HCT116 (cell line): ENCODE results near the gene PEAK1. TPM values are rescaled to one million over a fixed set of nuclear protein-coding genes. Genes with fewer than 3 reads are reported as not detected.

ENCODE experiments used
- ATAC-seq: fragments of 200-7000 bp; cut with Tn5 transposase; 2 replicates; pipeline ENCODE4 v1.9.1; 2020; ENCODE audit warnings: mild to moderate bottlenecking, moderate library complexity
- BruUV-seq: library from RNA; stranded (reverse); fragments of 400-500 nt; replicated peaks from 2 replicates; lab custom pipeline; 2021; lab: Mats Ljungman, UMichigan
- CTCF ChIA-PET: fragments of 300-600 bp; sonication (Branson Sonifier 250); formaldehyde crosslinking; loops from one replicate; lab custom pipeline; 2021; ENCODE audit warnings: antibody characterized with exemption; lab: Charles Lee
- POLR2A ChIA-PET: fragments of 300-600, 350-600 bp; sonication (Branson Sonifier 250); formaldehyde crosslinking; loops from one replicate; lab custom pipeline; 2021; ENCODE audit warnings: antibody characterized with exemption; lab: Charles Lee
- RAD21 ChIA-PET, 2 experiments: fragments of 300-600 bp; sonication (Branson Sonifier 250); formaldehyde crosslinking; loops; one replicate each; lab custom pipeline; 2023; ENCODE audit warnings: low total read pairs in 2 of 2; ENCODE audit not compliant: uncharacterized antibody in 2 of 2, unreplicated experiment in 2 of 2, low non-redundant PET in 1 of 2; lab: Charles Lee
- DNase-seq: peaks from one replicate; pipeline ENCODE4 v3.0.0-alpha.2; 2010; ENCODE audit warnings: low read depth, low spot score
- H2AFZ ChIP-seq: fragments of 200-600 bp; shearing (Covaris generic), sonication (generic); 2 replicates; pipeline ENCODE4 v1.6.1; 2017; ENCODE audit warnings: low read depth, mixed run types, mixed read lengths, antibody characterized with exemption, low read length; ENCODE audit not compliant: poor library complexity, severe bottlenecking
- H3K27ac ChIP-seq: 2 replicates; pipeline ENCODE4 v1.5.1; 2012; ENCODE audit warnings: low read depth, low read length
- H3K27me3 ChIP-seq: fragments of 200-600 bp; sonication (generic); 2 replicates; pipeline ENCODE4 v1.6.1; 2016; ENCODE audit warnings: mixed run types, low read length, mixed read lengths; ENCODE audit not compliant: insufficient read depth
- H3K36me3 ChIP-seq, 2 experiments: fragments of 200-500 bp in 1 of 2; fragments of 200-600 bp in 1 of 2; sonication (Bioruptor generic) in 1 of 2; sonication (generic) in 1 of 2; 2 replicates each; pipeline versions ENCODE4 v1.5.1 to v1.6.1; 2014 to 2016; ENCODE audit warnings: low read length in 2 of 2, inconsistent platforms in 1 of 2, mixed read lengths in 1 of 2, mixed run types in 1 of 2; ENCODE audit not compliant: insufficient read depth in 2 of 2, control insufficient read depth in 1 of 2
- H3K4me1 ChIP-seq, 2 experiments: fragments of 200-600 bp in 1 of 2; sonication (generic) in 1 of 2; 2 replicates each; pipeline versions ENCODE4 v1.5.1 to v1.6.1; 2012 to 2017; ENCODE audit warnings: low read length in 2 of 2, inconsistent platforms in 1 of 2, mild to moderate bottlenecking in 1 of 2, mixed read lengths in 1 of 2, mixed run types in 1 of 2, moderate library complexity in 1 of 2; ENCODE audit not compliant: insufficient read depth in 2 of 2, control insufficient read depth in 1 of 2
- H3K4me2 ChIP-seq: fragments of 200-600 bp; sonication (generic); 2 replicates; pipeline ENCODE4 v1.6.1; 2017; ENCODE audit warnings: mixed run types, low read length, mixed read lengths
- H3K4me3 ChIP-seq, 2 experiments: fragments of 200-600 bp in 1 of 2; sonication (generic) in 1 of 2; replicated peaks in 1 of 2; 2 replicates each; pipeline ENCODE4 v1.5.1; 2011 to 2016; ENCODE audit warnings: low read length in 2 of 2, control low read depth in 1 of 2, low read depth in 1 of 2, mild to moderate bottlenecking in 1 of 2, mixed read lengths in 1 of 2, mixed run types in 1 of 2
- H3K79me2 ChIP-seq: fragments of 200-600 bp; sonication (generic); 2 replicates; pipeline ENCODE4 v1.6.1; 2017; ENCODE audit warnings: mild to moderate bottlenecking, mixed run types, low read length, moderate library complexity, mixed read lengths; ENCODE audit not compliant: insufficient read depth
- H3K9ac ChIP-seq: fragments of 200-600 bp; sonication (generic); 2 replicates; pipeline ENCODE4 v1.6.1; 2016; ENCODE audit warnings: low read length, mixed read lengths
- H3K9me2 ChIP-seq: fragments of 200-600 bp; sonication (generic), shearing (Covaris generic); 2 replicates; pipeline ENCODE4 v1.6.1; 2017; ENCODE audit warnings: mixed run types, mild to moderate bottlenecking, moderate library complexity; ENCODE audit not compliant: insufficient read depth
- H3K9me3 ChIP-seq, 2 experiments: fragments of 200-500 bp in 1 of 2; fragments of 200-600 bp in 1 of 2; sonication (Bioruptor generic) in 1 of 2; sonication (generic) in 1 of 2; 2 replicates each; pipeline ENCODE4 v1.6.1; 2014 to 2017; ENCODE audit warnings: low read length in 2 of 2, mixed read lengths in 2 of 2, inconsistent platforms in 1 of 2, low read depth in 1 of 2, mild to moderate bottlenecking in 1 of 2, mixed run types in 1 of 2, moderate library complexity in 1 of 2; ENCODE audit not compliant: control insufficient read depth in 1 of 2, insufficient read depth in 1 of 2
- H4K20me1 ChIP-seq: fragments of 200-600 bp; sonication (generic), shearing (Covaris generic); 2 replicates; pipeline ENCODE4 v1.6.1; 2017; ENCODE audit warnings: mixed run types, mild to moderate bottlenecking, moderate library complexity; ENCODE audit not compliant: insufficient read depth
- EZH2phosphoT487 ChIP-seq: fragments of 200-600 bp; IDR thresholded peaks from 2 replicates; pipeline ENCODE4 v1.6.1; 2018; ENCODE audit warnings: antibody characterized with exemption, borderline replicate concordance
- intact Hi-C: fragments of 100-400 bp; cut with micrococcal nuclease; formaldehyde crosslinking; loops from 2 replicates; pipeline ENCODE4 v1.10.0; 2022
- total RNA-seq: library from RNA; stranded (reverse); gene quantifications from one replicate; pipeline ENCODE4 v1.2.1, GENCODE V29; 2021; ENCODE audit not compliant: unreplicated experiment
- TF ChIP-seq, protein P1 (sequence below), 3 experiments: fragments of 200-600 bp in 1 of 3; sonication (generic) in 1 of 3; IDR thresholded peaks in 2 of 3; conservative IDR thresholded peaks in 1 of 3; 2 replicates each; pipeline ENCODE4 v1.5.1; 2012 to 2017; ENCODE audit warnings: low read depth in 2 of 3, low read length in 2 of 3, antibody characterized with exemption in 1 of 3, borderline replicate concordance in 1 of 3, control low read depth in 1 of 3, mild to moderate bottlenecking in 1 of 3, mixed read lengths in 1 of 3, mixed run types in 1 of 3, moderate library complexity in 1 of 3; ENCODE audit not compliant: insufficient read depth in 1 of 3
- TF ChIP-seq, protein P2 (sequence below): IDR thresholded peaks from 2 replicates; pipeline ENCODE4 v1.6.1; 2012; ENCODE audit warnings: low read depth

The PEAK1 gene
- total RNA-seq, 1 experiment from 2014 or later: 23.4 TPM

DNA sequence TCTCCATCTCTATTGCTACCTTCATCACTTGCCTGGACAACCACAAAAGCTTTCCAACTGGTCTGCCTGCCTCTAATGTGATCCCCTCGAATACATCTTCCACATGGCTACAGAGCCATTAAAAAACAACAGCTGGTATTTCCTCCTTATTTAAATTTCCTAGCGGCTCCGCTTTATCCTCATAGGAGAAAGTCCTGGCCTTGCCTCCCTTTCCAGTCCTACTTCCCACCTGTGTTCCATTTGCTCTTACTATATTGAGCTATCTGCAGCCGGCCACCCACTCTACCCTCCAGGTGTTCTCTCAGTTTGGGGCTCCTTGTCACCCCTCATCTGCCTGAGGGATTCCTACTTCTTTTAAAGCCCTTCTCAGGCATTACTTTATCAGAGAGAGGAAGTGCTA, 299.3 kb downstream of the PEAK1 start:
- H3K4me3 ChIP-seq: no peak overlapping the region
- no peak overlapping the region for H2AFZ ChIP-seq
- intact Hi-C loops: no loop called here
- no peaks in the 10 kb centered on the region for H4K20me1 ChIP-seq
- TF ChIP-seq, protein P1, sequence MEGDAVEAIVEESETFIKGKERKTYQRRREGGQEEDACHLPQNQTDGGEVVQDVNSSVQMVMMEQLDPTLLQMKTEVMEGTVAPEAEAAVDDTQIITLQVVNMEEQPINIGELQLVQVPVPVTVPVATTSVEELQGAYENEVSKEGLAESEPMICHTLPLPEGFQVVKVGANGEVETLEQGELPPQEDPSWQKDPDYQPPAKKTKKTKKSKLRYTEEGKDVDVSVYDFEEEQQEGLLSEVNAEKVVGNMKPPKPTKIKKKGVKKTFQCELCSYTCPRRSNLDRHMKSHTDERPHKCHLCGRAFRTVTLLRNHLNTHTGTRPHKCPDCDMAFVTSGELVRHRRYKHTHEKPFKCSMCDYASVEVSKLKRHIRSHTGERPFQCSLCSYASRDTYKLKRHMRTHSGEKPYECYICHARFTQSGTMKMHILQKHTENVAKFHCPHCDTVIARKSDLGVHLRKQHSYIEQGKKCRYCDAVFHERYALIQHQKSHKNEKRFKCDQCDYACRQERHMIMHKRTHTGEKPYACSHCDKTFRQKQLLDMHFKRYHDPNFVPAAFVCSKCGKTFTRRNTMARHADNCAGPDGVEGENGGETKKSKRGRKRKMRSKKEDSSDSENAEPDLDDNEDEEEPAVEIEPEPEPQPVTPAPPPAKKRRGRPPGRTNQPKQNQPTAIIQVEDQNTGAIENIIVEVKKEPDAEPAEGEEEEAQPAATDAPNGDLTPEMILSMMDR (IDR thresholded peaks at IDR 0.05 in 2 of 3, conservative IDR thresholded peaks at IDR 0.05 in 1 of 3; ENCODE audit: borderline replicate concordance in 1 of 3, insufficient read depth in 1 of 3, low read depth in 2 of 3, low read length in 2 of 3): no peak
- ChIA-PET CTCF (interaction anchor here (5.8 kb wide), 1 partner anchor 423 kb away, joined by 47 read pairs; no protein-coding TSS in a partner anchor), POLR2A (no interaction called here), RAD21 (no interaction called here)
- ATAC-seq (no peak), DNase-seq (no peak)
- H3K27me3 ChIP-seq: no peaks in the 10 kb centered on the region
- 0 out of 4 replicates have a peak, but pooled peaks cover 0 to 3% of the 10 kb centered on the region in 2 experiments for H3K4me1 ChIP-seq
- no peak overlapping the region for H3K9ac ChIP-seq
- no peaks in the 10 kb centered on the region for H3K9me2 ChIP-seq
- no TSS peak for BruUV-seq
- no peak overlapping the region for H3K4me2 ChIP-seq
- H3K9me3 ChIP-seq: no peaks in the 10 kb centered on the region
- no peaks in the 10 kb centered on the region for H3K36me3 ChIP-seq
- no peak overlapping the region for H3K27ac ChIP-seq
- H3K79me2 ChIP-seq: no peaks in the 10 kb centered on the region

DNA sequence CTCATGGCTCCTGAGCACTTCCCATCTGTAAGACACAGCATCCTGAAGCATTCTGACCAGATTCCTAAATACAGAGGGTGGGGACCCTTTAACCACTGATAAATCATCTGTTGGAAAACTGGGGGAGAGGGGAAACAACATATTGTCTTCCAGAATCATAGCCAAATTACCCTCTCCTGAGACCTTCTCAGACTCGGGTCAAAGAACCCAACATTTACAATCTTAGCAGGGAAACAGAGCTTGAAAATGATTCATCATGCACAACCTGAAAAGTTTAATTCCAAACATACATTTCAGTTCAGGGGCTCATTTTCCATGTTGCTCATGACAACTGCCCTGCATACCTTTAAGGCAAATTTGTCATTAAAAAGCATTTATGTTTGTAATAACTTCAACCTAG, 300.5 kb downstream of the PEAK1 start:
- no peaks in the 10 kb centered on the region for H3K9me2 ChIP-seq
- no peaks in the 10 kb centered on the region for H3K9me3 ChIP-seq
- no peak overlapping the region for H2AFZ ChIP-seq
- H3K9ac ChIP-seq: no peak overlapping the region
- no peak overlapping the region for H3K4me2 ChIP-seq
- H3K4me1 ChIP-seq: 0 out of 4 replicates have a peak, but pooled peaks cover 0 to 3% of the 10 kb centered on the region in 2 experiments
- ChIA-PET RAD21 (interaction anchor here (0.7 to 1.5 kb wide), 5 partner anchors 11 to 424 kb away, joined by 3 to 6 read pairs (median 5); no protein-coding TSS in a partner anchor), CTCF (interaction anchor here (0.9 to 5.8 kb wide), 10 partner anchors 8 to 702 kb away, joined by 3 to 47 read pairs (median 6); partner anchors contain the start of gene LINGO1), POLR2A (no interaction called here)
- no peak overlapping the region for H3K27ac ChIP-seq
- no peaks in the 10 kb centered on the region for H3K27me3 ChIP-seq
- H3K4me3 ChIP-seq: no peak overlapping the region
- no TSS peak for BruUV-seq
- H3K79me2 ChIP-seq: no peaks in the 10 kb centered on the region
- no peaks in the 10 kb centered on the region for H3K36me3 ChIP-seq
- DNase-seq (no peak), ATAC-seq (no peak)
- intact Hi-C loops: loop anchor here (2.0 kb wide), 2 partner anchors 513 to 701 kb away; partner anchors contain the start of gene LINGO1
- no peaks in the 10 kb centered on the region for H4K20me1 ChIP-seq
- no peak for TF ChIP-seq EZH2phosphoT487
- TF ChIP-seq, protein P2, sequence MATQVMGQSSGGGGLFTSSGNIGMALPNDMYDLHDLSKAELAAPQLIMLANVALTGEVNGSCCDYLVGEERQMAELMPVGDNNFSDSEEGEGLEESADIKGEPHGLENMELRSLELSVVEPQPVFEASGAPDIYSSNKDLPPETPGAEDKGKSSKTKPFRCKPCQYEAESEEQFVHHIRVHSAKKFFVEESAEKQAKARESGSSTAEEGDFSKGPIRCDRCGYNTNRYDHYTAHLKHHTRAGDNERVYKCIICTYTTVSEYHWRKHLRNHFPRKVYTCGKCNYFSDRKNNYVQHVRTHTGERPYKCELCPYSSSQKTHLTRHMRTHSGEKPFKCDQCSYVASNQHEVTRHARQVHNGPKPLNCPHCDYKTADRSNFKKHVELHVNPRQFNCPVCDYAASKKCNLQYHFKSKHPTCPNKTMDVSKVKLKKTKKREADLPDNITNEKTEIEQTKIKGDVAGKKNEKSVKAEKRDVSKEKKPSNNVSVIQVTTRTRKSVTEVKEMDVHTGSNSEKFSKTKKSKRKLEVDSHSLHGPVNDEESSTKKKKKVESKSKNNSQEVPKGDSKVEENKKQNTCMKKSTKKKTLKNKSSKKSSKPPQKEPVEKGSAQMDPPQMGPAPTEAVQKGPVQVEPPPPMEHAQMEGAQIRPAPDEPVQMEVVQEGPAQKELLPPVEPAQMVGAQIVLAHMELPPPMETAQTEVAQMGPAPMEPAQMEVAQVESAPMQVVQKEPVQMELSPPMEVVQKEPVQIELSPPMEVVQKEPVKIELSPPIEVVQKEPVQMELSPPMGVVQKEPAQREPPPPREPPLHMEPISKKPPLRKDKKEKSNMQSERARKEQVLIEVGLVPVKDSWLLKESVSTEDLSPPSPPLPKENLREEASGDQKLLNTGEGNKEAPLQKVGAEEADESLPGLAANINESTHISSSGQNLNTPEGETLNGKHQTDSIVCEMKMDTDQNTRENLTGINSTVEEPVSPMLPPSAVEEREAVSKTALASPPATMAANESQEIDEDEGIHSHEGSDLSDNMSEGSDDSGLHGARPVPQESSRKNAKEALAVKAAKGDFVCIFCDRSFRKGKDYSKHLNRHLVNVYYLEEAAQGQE: no peak
